OCI-LY1 (cell line): Measurements from ENCODE around the gene SERPINA4.

Experiments
- H2AFZ ChIP-seq: fragments of 200-600 bp; sonication (generic), shearing (Covaris generic); 2 replicates; pipeline ENCODE4 v1.6.0; 2014; ENCODE audit warnings: antibody characterized with exemption, mild to moderate bottlenecking, low read length
- H3F3A ChIP-seq: fragments of 200-600 bp; sonication (generic), shearing (Covaris generic); 2 replicates; pipeline ENCODE4 v1.6.0; 2014; ENCODE audit warnings: mild to moderate bottlenecking, antibody characterized with exemption, low read length, moderate library complexity; ENCODE audit not compliant: insufficient read depth
- H3K27ac ChIP-seq: fragments of 200-600 bp; sonication (generic); 2 replicates; pipeline ENCODE4 v1.5.1; 2014; ENCODE audit warnings: low read length, mixed run types, mild to moderate bottlenecking, low read depth; ENCODE audit not compliant: poor library complexity, severe bottlenecking
- H3K27me3 ChIP-seq: fragments of 200-600 bp; sonication (generic); 2 replicates; pipeline ENCODE4 v1.6.0; 2014; ENCODE audit warnings: antibody characterized with exemption, mild to moderate bottlenecking, low read length, moderate library complexity; ENCODE audit not compliant: insufficient read depth
- H3K36me3 ChIP-seq: fragments of 200-600 bp; sonication (generic); 2 replicates; pipeline ENCODE4 v1.6.1; 2014; ENCODE audit warnings: mild to moderate bottlenecking, antibody characterized with exemption, low read length, moderate library complexity, mixed read lengths; ENCODE audit not compliant: insufficient read depth
- H3K4me1 ChIP-seq: fragments of 200-600 bp; sonication (generic); 2 replicates; pipeline ENCODE4 v1.5.1; 2014; ENCODE audit warnings: mild to moderate bottlenecking, low read length, moderate library complexity; ENCODE audit not compliant: insufficient read depth, severe bottlenecking
- H3K4me2 ChIP-seq: fragments of 200-600 bp; sonication (generic), shearing (Covaris generic); 2 replicates; pipeline ENCODE4 v1.6.1; 2014; ENCODE audit warnings: low read length
- H3K4me3 ChIP-seq: fragments of 200-600 bp; sonication (generic); 2 replicates; pipeline ENCODE4 v1.5.1; 2014; ENCODE audit warnings: low read length, low read depth, mild to moderate bottlenecking, mixed read lengths; ENCODE audit not compliant: poor library complexity, severe bottlenecking
- H3K79me2 ChIP-seq: fragments of 200-600 bp; shearing (Covaris generic); 2 replicates; pipeline ENCODE4 v1.6.1; 2016; ENCODE audit warnings: mixed run types, low read length, mixed read lengths; ENCODE audit not compliant: insufficient read depth
- H3K9ac ChIP-seq: fragments of 200-600 bp; sonication (generic), shearing (Covaris generic); 2 replicates; pipeline ENCODE4 v1.6.1; 2014; ENCODE audit warnings: mild to moderate bottlenecking, low read length, mixed read lengths
- H3K9me2 ChIP-seq: fragments of 200-600 bp; sonication (generic), shearing (Covaris generic); 2 replicates; pipeline ENCODE4 v1.6.1; 2014; ENCODE audit warnings: low read depth, mild to moderate bottlenecking, low read length, mixed read lengths
- H3K9me3 ChIP-seq: fragments of 200-600 bp; shearing (Covaris generic); 2 replicates; pipeline ENCODE4 v1.6.1; 2014; ENCODE audit warnings: low read length, mixed read lengths
- H4K20me1 ChIP-seq: fragments of 200-600 bp; sonication (generic), shearing (Covaris generic); 2 replicates; pipeline ENCODE4 v1.6.0; 2016; ENCODE audit warnings: mild to moderate bottlenecking, low read length; ENCODE audit not compliant: insufficient read depth
- EZH2 ChIP-seq: fragments of 200-600 bp; sonication (generic), shearing (Covaris generic); IDR thresholded peaks from 2 replicates; pipeline ENCODE4 v1.8.0; 2017; ENCODE audit warnings: borderline replicate concordance, mixed run types, mild to moderate bottlenecking, antibody characterized with exemption, low read length, moderate library complexity, mixed read lengths
- TF ChIP-seq, protein P1 (sequence below): fragments of 200-600 bp; sonication (generic), shearing (Covaris generic); IDR thresholded peaks from 2 replicates; pipeline ENCODE4 v1.5.1; 2017; ENCODE audit warnings: mild to moderate bottlenecking, antibody characterized with exemption, low read length, moderate library complexity, mixed read lengths

The SERPINA4 gene

DNA sequence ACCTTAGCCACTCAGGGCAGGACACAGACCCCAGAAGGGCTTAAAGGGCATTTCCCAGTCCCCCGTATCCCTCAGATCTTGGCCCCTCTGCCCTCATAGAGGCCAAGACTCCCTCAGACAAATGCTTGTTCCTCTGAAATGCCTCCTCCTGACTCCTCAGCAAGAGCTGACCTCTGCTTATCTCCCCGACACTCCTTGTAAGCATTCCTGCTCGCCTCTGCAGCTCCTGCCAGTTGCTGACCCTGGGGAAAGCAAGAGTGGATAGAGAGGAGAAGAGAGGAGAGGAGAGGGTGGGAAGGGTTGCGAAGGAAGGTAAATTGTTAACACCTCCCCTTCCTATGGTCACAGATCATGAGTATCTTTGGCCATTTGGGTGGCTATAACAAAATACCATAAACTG lies 27.1 kb downstream of the SERPINA4 start:
- no peaks in the 10 kb centered on the region for H3K27me3 ChIP-seq
- no peaks in the 10 kb centered on the region for H3K36me3 ChIP-seq
- TF ChIP-seq, protein P1, sequence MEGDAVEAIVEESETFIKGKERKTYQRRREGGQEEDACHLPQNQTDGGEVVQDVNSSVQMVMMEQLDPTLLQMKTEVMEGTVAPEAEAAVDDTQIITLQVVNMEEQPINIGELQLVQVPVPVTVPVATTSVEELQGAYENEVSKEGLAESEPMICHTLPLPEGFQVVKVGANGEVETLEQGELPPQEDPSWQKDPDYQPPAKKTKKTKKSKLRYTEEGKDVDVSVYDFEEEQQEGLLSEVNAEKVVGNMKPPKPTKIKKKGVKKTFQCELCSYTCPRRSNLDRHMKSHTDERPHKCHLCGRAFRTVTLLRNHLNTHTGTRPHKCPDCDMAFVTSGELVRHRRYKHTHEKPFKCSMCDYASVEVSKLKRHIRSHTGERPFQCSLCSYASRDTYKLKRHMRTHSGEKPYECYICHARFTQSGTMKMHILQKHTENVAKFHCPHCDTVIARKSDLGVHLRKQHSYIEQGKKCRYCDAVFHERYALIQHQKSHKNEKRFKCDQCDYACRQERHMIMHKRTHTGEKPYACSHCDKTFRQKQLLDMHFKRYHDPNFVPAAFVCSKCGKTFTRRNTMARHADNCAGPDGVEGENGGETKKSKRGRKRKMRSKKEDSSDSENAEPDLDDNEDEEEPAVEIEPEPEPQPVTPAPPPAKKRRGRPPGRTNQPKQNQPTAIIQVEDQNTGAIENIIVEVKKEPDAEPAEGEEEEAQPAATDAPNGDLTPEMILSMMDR, result no peak
- no peak for TF ChIP-seq EZH2
- H3K27ac ChIP-seq, result no peak overlapping the region
- H3K9me2 ChIP-seq, result no peaks in the 10 kb centered on the region
- no peak overlapping the region for H3K4me3 ChIP-seq
- no peaks in the 10 kb centered on the region for H3K4me1 ChIP-seq
- H3K79me2 ChIP-seq, result no peaks in the 10 kb centered on the region
- H4K20me1 ChIP-seq, result no peaks in the 10 kb centered on the region
- no peaks in the 10 kb centered on the region for H3K9me3 ChIP-seq
- no peak overlapping the region for H3K9ac ChIP-seq
- H2AFZ ChIP-seq, result no peak overlapping the region
- no peaks in the 10 kb centered on the region for H3F3A ChIP-seq
- no peak overlapping the region for H3K4me2 ChIP-seq

DNA sequence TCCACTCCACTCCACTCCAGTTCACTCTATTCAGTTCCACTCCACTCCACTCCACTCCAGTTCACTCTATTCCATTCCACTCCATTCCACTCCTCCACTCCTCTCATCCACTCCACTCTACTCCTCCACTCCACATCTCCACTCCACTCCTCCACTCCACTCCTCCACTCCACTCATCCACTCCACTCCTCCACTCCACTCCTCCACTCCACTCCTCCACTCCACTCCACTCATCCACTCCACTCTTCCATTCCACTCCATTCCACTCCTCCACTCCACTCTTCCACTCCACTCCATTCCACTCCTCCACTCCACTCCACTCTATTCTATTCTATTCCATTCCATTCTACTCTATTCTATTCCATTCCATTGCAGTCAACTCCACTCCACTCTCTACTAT lies 29.8 kb downstream of the SERPINA4 start:
- Histone ChIP-seq H4K20me1 (no peaks in the 10 kb centered on the region), H3K79me2 (no peaks in the 10 kb centered on the region), H3F3A (no peaks in the 10 kb centered on the region), H2AFZ (no peak overlapping the region), H3K36me3 (no peaks in the 10 kb centered on the region), H3K27ac (no peak overlapping the region), H3K4me1 (no peaks in the 10 kb centered on the region), H3K4me2 (no peak overlapping the region), H3K9me2 (no peaks in the 10 kb centered on the region), H3K9me3 (no peaks in the 10 kb centered on the region), H3K4me3 (no peak overlapping the region), H3K27me3 (no peaks in the 10 kb centered on the region; the same call in 1 of the 2 replicates), H3K9ac (no peak overlapping the region)
- TF ChIP-seq, protein P1, result no peak
- TF ChIP-seq EZH2, result no peak

DNA sequence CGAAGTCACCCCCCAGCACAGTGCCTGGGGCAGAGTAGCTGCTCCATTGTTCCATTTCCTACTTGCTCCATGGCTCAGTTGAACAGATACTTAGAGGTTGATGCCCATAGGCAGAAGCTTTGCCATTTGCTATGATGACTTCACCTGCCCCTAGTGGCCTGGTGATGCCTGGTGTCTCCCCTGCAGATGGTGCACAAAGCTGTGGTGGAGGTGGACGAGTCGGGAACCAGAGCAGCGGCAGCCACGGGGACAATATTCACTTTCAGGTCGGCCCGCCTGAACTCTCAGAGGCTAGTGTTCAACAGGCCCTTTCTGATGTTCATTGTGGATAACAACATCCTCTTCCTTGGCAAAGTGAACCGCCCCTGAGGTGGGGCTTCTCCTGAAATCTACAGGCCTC lies 30.6 kb downstream of the SERPINA4 start:
- no peaks in the 10 kb centered on the region for H3K79me2 ChIP-seq
- H3K4me2 ChIP-seq, result no peak overlapping the region
- H3K9ac ChIP-seq, result no peak overlapping the region
- no peaks in the 10 kb centered on the region for H3F3A ChIP-seq
- H3K9me3 ChIP-seq, result no peaks in the 10 kb centered on the region
- no peaks in the 10 kb centered on the region for H3K4me1 ChIP-seq
- TF ChIP-seq EZH2, result no peak
- TF ChIP-seq, protein P1, result no peak
- H3K27ac ChIP-seq, result no peak overlapping the region
- H3K27me3 ChIP-seq, result no peaks in the 10 kb centered on the region; the same call in 1 of the 2 replicates
- H4K20me1 ChIP-seq, result no peaks in the 10 kb centered on the region
- H3K9me2 ChIP-seq, result no peaks in the 10 kb centered on the region
- no peaks in the 10 kb centered on the region for H3K36me3 ChIP-seq
- H2AFZ ChIP-seq, result no peak overlapping the region
- H3K4me3 ChIP-seq, result no peak overlapping the region
